Epithelial cell of esophagus (primary cell): ENCODE data around the gene ANKRD66.

Source experiments
- DNase-seq: peaks from one replicate; pipeline ENCODE4 v3.0.0; 2010; ENCODE audit warnings: low read depth
- H3K4me3 ChIP-seq: 2 replicates; pipeline ENCODE4 v1.5.1; 2011; ENCODE audit warnings: mild to moderate bottlenecking, low read length, control low read depth
- TF ChIP-seq, protein P1 (sequence below): IDR thresholded peaks from 2 replicates; pipeline ENCODE4 v1.5.1; 2011; ENCODE audit warnings: low read depth, mild to moderate bottlenecking, low read length, control low read depth, inconsistent platforms; ENCODE audit not compliant: insufficient read depth; ENCODE audit errors: missing control alignments

Gene ANKRD66

DNA sequence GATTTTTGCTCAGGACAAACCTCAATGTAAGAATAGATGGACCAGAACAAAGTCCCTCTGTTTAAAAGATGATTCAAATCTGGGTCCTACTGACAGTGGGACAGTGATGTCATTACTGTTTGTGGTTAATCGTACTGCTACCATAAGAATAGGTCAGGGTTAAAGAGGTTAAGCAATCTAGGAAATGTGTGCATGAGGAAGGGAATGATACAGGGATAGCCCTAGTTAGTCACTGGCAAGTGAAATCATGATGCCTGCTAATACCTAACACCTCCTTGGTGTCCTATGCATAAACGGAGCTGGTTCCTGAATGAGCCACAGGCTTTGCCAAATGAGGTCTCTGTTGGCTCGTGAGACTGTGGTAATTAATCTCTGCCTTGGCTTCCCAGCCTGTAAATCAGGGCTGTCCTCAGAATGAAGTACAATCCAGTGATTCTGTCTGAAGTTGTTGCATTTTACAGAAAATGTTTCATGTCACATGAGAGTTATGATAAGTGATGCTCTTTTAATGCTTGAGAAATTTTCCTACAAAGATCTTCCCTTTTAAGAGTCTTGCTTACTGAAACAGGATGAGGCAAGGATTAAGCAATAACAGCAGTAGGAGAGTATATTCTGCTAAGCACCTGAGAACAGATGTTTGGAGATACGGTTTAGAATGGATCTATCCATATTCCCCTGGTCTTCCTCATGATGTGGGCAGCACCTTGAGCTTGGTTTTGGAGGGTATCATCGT is 50.3 kb downstream of the ANKRD66 start:
- DNase-seq, result peak; percentile 88
- TF ChIP-seq, protein P1, sequence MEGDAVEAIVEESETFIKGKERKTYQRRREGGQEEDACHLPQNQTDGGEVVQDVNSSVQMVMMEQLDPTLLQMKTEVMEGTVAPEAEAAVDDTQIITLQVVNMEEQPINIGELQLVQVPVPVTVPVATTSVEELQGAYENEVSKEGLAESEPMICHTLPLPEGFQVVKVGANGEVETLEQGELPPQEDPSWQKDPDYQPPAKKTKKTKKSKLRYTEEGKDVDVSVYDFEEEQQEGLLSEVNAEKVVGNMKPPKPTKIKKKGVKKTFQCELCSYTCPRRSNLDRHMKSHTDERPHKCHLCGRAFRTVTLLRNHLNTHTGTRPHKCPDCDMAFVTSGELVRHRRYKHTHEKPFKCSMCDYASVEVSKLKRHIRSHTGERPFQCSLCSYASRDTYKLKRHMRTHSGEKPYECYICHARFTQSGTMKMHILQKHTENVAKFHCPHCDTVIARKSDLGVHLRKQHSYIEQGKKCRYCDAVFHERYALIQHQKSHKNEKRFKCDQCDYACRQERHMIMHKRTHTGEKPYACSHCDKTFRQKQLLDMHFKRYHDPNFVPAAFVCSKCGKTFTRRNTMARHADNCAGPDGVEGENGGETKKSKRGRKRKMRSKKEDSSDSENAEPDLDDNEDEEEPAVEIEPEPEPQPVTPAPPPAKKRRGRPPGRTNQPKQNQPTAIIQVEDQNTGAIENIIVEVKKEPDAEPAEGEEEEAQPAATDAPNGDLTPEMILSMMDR, result no peak
- H3K4me3 ChIP-seq, result no peak overlapping the region

DNA sequence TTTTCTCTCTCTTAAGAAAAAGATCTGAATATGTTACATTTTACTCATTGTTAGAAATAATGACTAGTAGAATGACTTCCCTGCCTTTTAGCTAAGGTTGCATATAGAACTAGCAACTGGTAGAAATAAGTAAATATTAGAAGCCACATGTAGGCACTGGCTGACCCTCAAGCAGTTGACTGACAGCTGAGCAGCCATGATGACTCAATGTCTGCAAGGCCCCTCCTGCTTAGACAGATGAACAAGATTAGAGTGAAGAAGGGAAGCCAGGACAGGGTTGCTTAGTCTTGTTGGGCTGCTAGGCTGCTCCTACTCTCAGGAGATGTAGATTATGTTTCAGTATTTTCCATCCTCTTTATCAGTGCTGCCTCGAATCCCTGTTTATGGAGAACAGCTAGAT is 52.9 kb downstream of the ANKRD66 start:
- H3K4me3 ChIP-seq, result no peak overlapping the region
- TF ChIP-seq, protein P1, result no peak
- peak; percentile 38 for DNase-seq

DNA sequence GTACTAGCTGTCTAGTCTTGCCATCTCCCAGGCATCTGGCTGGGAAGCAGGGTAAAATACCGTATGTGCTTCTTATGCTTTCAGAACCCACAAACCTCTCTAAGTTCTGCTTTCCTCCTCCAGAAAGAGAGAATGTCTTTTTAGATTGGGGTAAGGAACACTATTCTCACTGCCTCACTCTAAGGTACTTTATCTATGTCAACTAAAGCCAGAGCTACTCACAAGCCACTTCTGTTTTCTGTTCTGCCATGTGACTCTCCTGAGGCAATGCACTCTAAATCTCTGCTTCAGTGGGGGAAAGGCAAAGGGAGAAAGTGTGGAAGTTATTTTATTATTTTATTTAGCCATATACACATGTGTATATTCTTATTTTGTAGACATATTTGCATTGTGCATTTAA is 62.1 kb downstream of the ANKRD66 start:
- DNase-seq, result no peak
- TF ChIP-seq, protein P1, result no peak
- H3K4me3 ChIP-seq, result no peak overlapping the region
